Activated CD8-positive, alpha-beta memory T cell treated with anti-CD3 and anti-CD28 coated beads, Interleukin-2, amount 50 U/mL, for 4 hours (primary cell): Measurements from ENCODE around the gene RASSF4.
"Not testable (repeated sequence)": the region's sequence is repeated elsewhere in the genome, so short reads cannot be mapped to it uniquely, and the experiment has no call there.

ENCODE experiments used
- DNase-seq: peaks from one replicate; pipeline ENCODE4 v3.0.0-alpha.2; 2020

RASSF4 gene

DNA sequence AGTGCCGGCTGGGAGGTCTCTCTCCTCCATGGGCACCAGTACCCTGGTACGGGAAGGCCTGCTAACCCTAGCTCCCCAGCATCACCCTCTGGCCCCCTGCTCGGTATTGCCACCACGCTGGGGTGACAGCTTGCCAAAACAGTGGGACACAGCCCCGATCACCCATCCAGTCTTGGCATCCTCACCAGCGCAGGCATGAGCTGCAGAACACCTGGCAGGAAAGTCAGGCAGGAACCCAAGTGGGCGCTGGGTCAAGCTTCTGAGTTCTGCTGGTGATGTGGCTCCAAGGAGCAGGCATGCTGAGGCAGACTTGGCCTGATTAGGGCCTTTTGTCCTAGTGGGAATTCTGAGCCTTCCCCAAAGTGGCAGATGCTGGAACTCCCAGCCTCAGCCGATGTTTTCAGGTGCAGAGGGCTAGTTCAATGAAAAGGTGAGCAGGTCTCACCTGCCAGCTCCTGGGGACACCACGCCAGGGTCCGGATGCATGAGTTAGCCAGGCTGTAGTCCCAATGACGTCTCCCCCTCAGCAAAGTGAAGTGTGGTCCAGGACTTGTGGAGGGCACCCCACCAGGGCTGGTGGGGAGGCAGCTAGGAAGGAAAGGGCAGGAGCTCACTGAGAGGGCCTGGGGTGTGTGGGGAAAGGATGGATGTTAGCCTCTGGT, 32.6 kb downstream of the RASSF4 start:
- DNase-seq, result no peak

GRCh38 chr10:44992732-44993225, 33.2 kb downstream of the RASSF4 start:
- no peak for DNase-seq

DNA sequence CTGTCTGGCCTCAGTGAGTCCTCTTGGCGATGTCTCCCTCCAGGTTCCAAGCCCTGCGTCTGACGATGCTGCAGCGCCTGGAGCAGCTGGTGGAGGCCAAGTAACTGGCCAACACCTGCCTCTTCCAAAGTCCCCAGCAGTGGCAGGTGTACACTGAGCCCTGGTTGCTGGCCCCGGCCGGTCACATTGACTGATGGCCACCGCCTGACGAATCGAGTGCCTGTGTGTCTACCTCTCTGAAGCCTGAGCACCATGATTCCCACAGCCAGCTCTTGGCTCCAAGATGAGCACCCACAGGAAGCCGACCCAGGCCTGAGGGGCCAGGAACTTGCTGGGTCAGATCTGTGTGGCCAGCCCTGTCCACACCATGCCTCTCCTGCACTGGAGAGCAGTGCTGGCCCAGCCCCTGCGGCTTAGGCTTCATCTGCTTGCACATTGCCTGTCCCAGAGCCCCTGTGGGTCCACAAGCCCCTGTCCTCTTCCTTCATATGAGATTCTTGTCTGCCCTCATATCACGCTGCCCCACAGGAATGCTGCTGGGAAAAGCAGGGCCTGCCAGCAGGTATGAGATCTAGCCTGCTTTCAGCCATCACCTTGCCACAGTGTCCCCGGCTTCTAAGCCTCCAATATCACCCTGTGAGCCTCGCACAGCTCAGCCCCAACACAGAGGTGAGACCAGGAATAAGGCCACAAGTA, 33.8 kb downstream of the RASSF4 start:
- DNase-seq, result peak; percentile 8

DNA sequence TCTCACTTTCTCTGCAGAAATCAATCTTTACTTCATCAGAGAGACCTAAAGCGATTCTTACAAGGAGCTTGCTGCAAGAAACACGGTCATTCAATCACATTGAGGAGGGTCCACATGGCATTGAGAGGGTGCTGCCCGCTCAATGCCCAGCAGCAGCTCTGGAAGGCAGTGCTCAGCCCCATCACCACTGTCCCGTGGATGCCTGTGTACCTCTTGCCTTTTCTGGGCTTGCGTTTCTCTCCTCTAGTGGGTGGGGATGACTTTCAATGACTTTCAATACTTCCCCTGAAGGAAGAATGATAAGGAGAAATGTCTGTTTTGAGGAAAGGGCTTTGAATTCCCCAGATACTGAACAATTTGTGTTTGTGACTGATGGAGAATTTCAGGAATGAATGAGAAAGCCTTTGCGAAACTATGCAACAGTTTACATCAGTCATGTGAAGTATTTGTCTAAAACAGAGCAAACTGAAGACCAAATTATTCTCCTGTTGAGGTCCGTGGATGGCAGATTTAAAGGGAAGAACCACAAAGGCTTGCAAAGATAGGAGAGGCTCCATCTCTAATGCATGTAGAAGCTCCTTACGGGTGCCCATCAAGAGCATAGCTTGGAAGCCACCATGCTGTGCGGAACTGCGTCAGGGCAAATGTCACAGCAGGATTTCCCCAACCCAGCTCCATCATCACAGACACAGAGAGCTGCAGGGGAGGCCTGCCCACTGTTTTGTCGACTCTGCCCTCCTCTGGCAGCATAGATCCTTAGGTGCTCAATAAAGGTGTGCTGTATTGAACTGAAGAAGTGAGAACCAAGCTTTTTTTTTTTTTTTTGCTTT, 34.5 kb downstream of the RASSF4 start:
- DNase-seq, result no peak

- DNase-seq, result no peak
Observed at GRCh38 chr10:44994752-44995530, 35.3 kb downstream of the RASSF4 start.

DNA sequence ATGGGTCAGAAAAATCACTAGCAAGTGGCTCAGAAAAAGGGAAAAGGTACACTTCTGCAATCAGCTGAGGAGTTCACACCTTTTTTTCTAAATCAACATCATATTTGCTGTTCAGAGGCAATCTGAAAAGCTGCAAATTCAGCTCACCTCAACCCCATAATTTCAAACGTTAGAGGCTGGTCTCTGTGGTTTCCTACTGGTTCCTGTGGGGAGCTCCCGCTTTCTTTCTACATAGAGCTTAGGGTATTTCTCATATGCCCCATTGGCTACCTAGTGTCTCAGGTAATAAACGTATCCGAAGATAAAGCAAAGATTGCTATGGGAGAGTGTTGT, 35.9 kb downstream of the RASSF4 start:
- DNase-seq, result no peak

DNA sequence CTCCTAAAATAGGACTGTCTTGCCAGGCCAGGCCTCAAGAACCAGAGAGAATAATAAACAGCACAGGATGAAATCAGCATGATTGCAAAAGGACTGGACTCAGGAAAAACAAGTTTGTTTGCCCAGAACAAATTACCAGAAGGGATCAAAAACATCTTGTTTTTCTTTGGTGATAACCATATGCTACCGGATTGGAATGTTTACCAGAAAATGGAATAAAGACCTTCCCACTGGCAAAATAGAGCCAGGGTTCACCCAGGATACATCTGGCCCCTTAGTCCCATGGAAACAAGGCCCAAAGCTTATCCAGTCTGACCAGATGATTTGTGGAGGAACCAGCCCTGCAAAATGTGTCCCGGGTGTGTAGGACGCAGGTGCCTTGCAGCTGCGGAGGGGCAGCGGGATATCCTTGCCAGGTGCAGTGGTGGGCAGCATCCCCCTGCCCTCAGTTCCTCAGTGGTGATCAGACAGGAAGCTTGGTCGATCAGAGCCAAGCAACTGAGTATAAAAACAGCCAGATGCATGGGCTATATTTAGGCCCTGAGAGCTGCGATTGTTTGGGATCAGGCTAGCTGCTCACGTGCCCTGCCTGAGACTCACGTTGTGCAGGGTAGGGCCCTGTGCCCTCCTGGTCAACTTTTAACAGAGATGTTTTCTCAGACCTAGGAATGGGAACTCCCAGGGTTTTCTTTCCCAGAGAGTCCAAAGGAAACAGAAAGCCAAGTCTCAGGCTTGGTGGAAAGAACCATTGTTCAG, 36.5 kb downstream of the RASSF4 start:
- DNase-seq, result no peak

DNA sequence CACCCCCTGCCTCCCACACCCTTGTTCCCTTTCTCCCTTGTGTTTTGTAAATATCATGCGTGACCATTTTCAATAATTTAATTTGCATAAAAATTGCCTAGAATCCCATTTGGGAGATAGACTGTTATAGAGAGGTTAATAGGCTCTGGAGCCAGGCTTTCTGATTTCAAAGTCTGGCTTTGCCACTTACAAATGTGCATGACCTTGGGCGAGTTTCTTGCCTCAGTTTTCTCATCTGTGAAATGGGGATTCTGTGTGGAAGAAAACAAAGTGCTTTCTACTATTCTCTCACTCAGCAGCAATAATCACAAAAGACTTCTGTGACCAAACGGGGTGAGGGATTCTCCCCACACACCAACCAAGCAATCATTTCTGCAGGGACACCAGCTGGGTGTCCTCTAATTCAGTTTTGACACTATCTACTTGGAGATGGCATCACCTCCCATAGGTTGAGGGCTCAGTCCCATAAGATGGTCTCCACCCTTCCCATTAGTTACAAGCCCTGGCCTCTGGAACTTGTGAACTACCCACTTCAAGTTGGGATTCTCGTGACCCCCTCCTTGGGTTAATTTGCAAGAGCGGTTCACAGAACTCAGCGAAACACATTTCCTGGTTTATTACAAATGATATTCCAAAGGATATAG, 37.6 kb downstream of the RASSF4 start:
- no peak for DNase-seq

GRCh38 chr10:44998146-44998631, 38.6 kb downstream of the RASSF4 start:
- no peak for DNase-seq

- no peak for DNase-seq
Observed at GRCh38 chr10:45000138-45000751, 40.6 kb downstream of the RASSF4 start.

- DNase-seq, result peak; percentile 81
Observed at GRCh38 chr10:45000752-45001380, 41.3 kb downstream of the RASSF4 start, which contains the start of gene ZNF22. ZNF22 (plus strand) TSS chr10:45000923; CDS start chr10:45003369, 2,446 bp downstream.

DNA sequence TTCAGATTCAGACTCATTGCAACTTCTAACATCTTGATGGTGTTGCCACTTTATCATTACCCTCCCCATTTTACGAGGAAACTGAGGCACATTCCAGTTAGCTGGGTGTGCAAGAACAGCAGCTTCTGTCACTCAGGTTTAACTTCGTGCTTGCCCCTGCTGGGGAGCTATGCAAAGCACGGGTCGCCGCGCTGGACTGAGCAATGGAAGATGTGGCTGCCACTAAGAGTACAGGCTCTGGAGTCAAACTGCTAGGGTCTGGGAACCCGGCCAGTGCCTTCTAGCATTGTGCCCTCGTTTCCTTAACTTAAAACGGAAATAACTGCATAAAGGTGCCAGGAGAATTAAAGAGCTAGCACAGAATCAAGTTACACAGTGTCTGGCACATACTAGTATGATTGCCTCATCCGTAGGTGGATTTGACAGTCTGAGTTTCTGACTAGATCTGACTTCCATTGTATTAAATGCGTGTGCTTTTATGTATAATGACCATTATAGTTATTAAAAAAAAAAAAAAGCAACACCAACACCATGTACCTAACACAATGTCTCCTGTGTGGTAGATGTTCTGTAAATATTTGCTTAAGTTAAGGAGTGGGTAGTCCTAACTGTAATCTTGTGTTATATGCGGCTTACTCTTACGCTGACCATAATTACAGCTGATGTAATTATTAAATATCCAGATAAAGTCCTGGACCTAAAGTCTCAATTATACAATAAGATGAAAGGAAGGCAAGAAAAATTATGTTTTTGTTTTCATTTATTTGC, 42.0 kb downstream of the RASSF4 start:
- DNase-seq, result peak; percentile 41

- DNase-seq, result no peak
Observed at GRCh38 chr10:45003432-45004000, 43.9 kb downstream of the RASSF4 start.

- DNase-seq, result no peak
Observed at GRCh38 chr10:45004661-45005060, 45.1 kb downstream of the RASSF4 start.

- DNase-seq, result no peak
Observed at GRCh38 chr10:45005284-45005683, 45.7 kb downstream of the RASSF4 start.

DNA sequence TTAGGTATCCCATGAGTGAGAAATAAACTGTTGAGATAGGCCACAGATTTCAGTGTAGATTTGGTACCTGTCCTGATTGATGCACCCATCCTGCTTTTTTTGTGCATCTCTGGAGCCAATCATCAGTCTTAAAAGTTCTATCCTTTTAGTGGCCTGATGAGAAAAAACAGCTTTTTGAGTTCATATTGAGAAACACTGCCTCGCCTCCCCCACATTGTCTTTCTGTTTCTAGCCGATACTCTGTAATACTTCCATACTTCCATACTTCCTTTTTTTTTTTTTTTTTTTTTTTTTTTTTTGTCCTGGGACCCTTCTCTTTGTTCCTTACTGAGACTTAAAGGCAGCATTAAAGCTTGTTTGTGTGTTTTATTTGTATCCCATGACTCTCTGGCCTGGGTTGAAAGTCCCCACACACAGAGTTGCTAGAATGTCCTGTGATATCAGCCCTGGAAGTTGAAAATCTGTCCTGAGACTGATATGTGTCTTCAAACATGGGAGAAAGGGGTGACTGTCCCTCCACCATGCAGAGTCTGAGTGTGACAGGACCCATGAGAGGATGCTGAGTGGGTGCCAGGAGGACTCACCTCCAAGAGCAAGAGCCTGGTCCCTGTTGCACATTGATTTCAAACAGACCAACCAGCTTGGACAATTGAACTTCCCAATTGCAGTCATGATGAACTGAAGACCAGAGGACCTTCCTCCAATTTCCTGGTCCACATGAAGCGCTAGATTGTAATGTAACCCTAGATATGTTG, 46.9 kb downstream of the RASSF4 start:
- DNase-seq, result no peak

DNA sequence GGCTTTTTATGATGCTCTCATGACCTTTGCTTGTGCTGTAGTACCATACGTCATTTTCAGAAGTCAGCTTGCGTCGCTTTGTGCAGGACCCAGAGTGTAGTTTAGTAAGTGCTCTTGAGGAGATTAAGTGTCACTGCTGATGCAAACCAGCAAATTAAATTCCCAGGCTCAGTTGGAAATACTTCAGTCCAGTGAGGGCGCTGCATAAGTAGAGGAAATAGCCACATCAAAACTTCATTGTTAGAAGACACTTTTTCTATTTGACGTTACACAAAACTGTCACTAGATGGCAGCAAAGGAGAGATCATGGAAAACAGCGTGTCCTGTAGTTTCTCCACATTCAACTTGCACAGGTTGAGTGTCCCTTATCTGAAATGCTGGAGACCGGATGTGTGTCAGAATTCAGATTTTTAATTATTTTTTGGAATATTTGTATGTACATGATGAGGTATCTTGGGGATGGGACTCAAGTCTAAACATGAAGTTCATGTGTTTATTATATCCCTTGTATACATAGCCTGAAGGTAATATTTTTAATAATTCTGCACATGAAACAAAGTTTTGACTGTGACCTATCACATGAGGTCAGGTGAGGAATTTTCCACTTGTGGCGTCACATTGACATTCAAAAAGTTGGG, 49.0 kb downstream of the RASSF4 start:
- DNase-seq, result no peak

GRCh38 chr10:45014557-45014956, 55.0 kb downstream of the RASSF4 start:
- not testable (repeated sequence) for DNase-seq
